HG03354 (cell line): ENCODE results near the gene PRR20G.

Source experiments
- ATAC-seq: cut with Tn5 transposase; IDR thresholded peaks from one replicate; pipeline ENCODE4 v1.9.1; 2021; ENCODE audit warnings: mild to moderate bottlenecking; ENCODE audit not compliant: unreplicated experiment, poor library complexity, severe bottlenecking

PRR20G gene

DNA sequence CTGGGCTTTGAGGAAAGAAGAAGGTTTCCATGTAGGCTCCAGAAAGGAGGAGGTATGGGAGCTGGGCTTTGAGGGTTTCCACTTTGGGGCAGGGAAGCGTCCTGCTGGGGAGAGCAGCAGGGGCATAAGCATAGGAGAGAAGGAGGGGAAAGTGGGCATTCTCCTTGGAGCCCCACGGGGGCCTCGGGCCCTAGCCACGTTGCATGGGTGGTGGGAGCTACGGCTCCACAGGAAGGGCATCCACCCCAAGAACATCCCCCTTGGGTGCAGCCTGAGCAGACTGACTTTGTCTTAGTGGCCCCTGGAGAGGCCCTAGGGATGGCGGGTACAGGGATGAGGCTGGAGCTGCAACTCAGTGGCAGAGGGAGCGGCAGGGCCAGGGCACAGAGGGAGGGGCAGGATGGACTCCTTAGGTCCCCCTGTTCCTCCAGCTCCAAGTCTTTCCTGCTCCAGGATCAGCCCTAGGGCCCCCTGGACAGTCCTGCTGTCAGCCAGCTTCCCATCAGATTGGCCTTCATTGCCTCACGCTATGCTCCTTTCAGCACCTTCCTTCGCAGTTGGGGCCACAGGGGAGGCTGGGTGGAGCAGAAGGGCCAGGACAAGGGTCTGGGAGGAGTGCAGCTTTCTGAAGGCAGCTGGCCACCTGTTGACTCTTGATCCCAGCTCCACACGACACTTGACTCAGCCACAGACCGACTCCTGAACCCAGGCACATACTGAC is 22.9 kb downstream of the PRR20G start:
- ATAC-seq, result no peak

DNA sequence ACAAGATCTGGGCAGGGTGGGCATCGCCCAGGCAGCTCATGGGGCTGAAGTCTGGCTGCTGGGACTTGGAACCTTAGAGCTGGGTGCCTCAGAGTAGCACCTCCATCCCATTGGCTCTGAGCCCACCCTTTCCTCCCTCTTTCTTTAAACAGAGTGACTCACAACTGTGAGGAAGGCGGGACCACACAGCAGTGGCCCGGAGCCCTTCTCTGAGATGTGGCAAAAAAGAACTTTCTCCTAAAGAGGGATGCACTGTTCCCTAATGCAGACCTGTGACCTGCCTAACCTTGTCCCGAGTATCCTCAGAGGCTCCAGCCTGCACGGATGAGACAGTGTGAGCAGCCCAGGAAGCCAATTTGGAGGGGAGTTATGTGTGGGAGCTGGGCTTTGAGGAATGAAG is 23.6 kb downstream of the PRR20G start:
- ATAC-seq, result no peak

DNA sequence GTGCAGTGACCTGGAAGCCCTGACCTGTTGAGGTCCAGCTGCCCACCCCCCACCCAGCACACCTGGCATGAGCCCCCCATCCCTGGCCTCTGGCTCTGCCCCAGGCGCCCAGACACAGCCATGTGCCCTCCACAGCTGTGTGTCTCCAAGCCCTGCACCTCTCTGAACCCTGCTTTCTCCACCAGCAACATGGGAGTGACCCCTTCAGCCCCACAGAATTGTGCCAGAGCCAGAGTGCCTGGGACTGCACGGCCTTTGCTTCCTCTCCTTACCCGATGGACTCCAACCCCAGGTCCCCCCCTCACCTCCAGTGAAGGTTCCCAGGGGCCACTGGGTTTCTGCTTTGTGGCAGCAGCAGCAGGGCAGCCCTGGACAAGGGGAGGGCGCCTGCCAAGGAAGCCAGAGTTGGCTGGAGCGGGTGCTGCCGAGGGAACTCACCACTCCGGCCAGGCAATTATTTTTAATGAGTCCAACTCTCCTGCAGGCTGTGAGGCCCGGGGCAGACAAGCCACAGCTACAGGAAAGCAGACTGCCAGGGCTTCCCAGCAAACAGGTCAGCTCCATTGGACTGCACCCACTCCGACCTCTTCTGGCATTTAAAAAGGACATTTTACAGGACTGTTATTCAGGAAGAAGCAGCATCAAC is 24.1 kb downstream of the PRR20G start:
- no peak for ATAC-seq

DNA sequence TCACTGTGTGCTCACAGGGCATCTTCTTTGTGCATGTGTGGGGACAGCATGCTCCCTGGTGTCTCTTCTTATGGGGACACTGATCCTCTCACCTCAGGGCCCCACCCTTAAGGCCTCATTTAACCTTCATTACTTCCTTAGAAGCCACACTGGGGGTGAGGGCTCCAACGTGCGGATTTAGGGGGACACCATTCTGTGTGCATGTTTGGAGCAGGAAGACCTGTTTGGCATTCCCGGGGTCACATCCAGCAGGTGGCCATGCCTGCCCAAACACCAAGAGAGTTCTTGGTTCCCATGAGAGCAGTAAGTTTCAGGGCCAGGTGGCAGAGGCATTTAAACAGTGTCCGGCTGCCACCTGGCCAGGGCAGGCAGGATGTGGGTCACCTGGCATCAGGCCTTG is 24.8 kb downstream of the PRR20G start:
- ATAC-seq, result no peak

DNA sequence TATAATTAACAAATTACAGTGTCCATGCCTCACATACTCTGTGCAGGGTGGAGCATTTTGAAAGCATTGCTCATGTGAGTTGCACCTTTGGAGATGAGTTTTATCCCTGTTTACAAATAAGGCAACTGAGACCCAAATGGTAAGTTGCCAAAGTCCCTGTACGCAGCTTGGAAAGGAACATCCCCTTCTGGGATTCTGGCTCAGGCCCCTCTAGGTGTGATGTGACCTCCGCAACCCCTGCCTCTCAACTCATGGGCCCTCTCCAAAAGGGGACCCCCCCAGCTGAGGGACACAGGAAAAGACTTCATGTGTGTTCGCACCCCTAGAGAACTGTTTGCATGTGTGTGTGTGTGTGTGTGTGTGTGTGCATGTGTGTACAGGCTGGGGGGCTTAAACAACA is 25.3 kb downstream of the PRR20G start:
- ATAC-seq, result no peak

DNA sequence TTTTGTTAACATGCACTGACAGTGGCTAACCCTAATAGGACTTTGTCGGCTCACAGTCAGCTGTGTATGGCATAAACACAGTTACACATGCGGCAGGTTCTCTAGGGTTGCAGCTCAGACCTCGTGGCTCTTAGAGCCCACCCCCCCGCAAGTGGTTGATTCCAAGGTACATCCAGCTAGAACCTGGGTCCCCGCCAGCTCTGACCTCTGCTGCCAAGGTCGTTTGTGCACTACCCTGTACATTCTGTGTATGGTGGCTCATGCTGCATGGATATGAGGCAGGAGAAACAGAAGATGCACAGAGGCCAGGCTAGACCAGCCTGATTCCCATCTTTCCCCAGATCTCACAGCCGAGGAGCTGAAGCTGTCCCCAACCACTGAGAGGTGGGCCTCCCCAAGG is 25.9 kb downstream of the PRR20G start:
- ATAC-seq, result no peak

DNA sequence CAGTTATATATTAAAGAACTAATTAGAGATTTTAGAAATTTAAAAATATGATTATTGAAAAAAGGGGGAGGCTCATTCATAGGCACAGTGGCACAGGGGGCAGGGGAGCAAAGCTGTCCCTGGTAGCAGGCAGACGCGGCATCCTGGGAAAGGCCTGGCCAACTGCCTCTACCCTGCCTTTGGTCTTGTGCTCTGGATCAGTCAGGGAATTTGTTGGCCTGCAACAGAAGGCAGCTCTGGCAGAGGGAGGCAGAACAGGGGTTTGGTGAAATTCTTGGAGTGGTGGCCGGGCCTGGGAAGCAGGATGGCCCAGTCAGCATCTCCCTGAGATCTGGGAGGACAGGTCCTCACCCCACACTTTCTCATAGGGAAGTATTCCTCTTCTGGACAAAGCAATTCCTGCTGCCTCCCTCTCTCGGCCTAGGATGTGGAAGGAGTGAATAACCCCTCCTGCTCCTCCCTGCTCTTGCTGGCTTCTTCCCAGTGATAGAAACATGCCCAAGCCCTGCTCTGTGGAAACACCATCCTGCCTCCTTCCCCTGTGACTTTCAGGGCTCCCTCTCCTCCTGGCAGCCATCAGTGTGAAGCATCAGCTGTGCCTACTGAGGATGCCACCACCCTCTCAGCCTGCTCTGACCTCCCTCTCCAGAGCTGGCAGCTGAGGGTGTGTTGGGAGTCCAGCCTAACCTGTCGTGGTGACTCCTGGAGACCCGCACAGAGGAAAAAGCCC is 26.9 kb downstream of the PRR20G start:
- no peak for ATAC-seq

DNA sequence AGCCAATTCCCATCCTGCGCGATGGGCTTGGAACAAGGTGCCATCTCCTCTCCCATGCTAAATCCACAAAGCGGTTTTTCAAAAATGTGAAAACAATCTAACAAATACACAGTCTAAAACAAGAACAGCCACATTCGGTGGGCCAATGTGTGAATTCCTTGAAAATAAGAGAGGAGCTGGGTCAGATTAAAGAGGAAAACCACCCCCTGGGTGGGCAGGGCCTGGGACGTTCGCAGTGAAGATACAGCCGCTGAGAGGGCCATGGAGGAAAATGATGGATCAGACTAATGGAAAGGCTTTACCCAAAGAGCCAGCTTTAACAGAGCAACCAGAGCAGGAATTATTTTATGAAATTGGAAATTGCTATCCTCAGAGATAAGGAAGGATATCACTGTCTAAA is 27.4 kb downstream of the PRR20G start:
- no peak for ATAC-seq

DNA sequence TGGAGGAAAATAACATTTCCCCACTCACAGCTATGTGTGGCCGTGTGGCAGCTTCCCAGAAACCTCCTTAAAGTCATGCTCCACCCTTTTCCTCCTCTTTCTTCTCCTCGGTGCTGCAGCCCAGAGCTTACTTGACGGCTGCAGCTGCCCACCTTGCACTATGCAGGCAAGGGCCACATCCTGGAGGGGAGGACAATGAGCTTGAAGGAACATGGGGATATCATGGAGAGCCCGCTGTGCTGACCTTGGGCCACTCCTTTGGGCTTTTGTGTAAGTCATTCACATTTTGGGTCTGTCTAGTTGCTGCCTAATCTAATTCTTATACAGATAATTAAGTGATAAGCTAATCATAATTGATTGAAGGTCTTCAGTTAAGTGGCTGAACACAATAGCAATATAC is 28.0 kb downstream of the PRR20G start:
- ATAC-seq, result no peak

DNA sequence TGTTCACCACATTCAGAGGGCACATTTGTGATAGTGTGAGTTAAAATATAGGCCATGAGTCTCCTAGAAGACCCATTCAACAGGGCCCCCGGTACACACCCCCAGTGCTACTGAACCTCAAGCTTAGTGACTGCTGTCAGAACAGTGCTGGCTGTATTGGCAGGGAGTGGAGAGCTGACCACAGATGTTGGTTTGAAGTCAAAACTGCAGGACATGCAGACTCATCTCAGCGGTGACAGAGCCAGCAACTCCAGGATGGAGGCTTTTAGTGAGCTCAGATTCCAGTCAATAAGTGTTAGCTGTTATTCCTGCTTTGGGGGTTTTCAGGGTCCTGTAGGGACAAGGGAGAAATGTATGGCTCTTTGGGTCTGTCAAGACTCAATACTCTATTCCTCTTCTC is 29.1 kb downstream of the PRR20G start:
- no peak for ATAC-seq

DNA sequence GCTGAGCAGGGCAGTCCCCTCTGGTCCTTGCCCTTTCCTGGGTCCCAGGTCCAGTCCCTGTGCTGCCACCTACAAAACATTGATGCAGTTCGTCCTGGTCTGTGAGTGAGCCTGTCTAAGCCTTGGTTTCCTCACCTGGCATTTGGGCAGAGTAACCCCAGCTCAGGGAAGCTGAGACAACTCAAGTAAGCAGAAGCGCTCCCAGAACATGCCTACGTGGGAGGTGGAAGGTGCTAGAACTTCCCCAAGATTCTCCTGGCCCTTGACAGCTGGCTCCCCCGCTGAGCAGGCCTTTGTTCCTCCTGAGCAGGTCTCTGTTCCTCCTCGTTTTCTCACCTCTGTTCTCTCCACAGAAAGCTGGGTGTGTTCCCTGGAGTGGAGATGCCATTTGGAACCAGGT is 30.5 kb downstream of the PRR20G start:
- no peak for ATAC-seq

DNA sequence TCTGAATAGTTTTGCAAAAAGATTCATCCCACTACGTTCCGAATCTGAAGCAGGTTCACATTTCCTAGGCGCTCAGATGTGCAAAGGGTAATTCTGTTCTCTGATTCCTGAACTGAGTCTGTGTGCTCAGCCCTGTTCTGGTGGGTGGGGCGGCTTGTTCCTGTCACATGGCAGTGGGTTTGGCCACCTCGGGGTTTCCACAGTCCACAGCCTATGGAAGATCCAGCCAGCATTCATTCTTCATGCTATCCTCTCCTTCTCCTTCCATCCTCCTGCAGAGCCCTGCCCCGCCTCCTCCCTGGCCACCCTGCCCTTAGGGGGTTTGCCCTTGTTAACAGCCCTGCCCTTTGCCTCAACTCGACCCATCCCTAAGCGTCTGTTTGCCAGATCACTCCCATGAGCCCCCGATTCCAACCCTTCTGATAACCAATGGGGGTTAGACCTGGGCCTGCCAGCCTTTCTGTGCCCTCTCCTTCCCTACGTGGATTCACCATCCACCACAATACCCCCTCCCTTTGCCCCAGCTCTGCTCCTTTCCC is 31.0 kb downstream of the PRR20G start:
- no peak for ATAC-seq

DNA sequence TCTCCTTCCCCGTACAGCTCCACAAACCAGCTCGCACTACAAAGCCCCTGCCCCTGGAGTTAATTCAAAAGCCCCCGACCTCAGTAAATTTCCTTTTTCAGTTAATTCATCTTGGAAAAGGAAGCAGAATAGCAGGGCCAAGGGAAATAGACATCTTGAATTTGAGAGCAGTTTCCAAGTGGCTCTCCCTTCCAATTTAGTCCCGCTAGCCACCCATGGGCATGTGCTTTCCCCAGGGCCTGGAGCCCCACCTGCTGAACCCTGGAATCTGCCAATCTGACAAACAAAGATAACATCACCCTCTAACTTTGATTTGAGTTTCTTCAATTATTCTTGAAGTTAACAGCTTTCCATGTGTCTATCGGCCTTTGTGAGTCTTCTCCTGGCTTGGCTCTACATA is 31.7 kb downstream of the PRR20G start:
- no peak for ATAC-seq

DNA sequence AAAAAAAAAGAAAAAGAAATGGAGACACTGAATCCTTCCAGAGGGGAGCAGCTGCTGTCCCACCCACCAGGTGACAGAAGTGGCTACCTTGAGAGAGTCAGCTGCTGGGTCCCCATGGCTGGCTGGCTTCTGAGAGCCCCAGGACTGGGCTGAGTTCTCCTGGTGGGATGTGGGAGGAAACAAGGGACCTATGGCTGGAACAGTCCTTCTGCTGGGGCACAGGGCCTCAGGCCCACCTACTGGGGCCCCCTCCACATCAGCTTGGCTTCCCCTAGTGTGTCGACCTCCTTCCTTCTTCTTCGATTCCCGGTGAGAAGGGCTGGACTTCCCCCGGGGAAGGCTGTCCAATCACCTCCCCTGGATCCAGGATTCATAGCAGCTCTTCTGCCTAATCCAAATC is 32.3 kb downstream of the PRR20G start:
- ATAC-seq, result no peak

DNA sequence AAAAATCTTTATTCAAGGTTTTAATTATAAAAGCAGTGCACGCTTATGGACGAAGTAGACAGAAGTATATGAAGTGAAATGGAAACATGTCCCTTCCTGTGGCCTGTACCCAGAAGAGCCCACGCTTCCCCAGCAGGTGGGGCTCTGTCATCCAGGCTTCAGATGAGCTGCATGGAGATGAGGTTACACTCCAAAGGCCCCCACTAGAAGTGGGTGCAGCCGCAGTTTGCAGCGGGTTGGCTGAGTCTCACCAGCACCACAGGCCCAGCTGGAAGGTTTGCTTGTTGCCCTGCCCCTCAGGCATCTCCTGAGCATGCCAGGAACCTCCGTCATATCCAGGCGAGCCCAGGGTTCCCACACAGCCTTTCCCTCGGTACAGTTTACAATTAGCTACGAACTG is 33.1 kb downstream of the PRR20G start:
- no peak for ATAC-seq

DNA sequence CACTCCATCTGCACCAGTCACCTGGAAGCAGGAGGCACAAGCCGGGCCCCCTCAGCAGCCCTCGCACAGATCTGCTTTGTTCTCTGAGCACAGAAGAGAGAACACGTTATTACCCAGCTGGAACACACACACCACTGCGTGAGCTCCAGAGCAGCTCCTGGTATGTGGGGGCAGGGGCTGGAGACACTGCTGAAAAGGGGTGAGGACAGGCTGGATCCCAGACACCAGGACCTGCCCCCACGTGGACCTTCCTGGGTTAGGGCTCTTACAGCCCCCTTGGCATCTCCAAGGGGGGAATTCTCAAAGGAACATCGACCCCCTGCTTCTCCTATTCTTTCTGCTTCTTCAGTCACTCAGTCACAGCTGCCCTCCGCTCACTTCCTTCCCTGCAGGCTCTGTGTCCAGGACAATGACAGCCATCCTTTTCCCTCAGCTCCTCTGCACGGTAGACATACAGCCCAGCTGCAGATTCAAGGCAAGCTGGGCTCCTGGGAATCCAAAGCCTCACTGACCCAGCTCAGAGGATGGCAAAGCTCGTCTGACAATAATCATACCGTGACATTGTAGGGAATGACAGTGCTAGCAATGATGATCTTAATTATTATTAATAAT is 33.7 kb downstream of the PRR20G start:
- ATAC-seq, result no peak

DNA sequence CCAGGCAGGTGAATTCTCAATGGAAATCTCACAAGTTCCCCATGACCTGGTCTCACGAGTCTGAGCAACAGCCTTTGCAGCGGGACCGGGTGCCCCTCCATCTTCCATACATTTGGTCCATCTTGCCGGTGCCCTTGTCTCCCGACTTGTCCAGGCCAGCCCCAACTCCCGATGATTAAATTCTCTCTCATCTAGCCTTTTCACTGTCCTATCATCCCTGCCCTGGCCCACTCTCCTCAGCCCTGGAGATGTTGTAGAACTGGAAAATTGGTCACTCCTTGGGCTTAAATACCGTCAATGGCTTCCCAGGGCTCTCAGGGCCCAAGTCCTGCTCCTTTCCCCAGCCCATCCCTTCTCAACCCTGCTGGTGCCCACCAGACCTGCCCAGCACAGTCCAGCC is 34.4 kb downstream of the PRR20G start:
- no peak for ATAC-seq

DNA sequence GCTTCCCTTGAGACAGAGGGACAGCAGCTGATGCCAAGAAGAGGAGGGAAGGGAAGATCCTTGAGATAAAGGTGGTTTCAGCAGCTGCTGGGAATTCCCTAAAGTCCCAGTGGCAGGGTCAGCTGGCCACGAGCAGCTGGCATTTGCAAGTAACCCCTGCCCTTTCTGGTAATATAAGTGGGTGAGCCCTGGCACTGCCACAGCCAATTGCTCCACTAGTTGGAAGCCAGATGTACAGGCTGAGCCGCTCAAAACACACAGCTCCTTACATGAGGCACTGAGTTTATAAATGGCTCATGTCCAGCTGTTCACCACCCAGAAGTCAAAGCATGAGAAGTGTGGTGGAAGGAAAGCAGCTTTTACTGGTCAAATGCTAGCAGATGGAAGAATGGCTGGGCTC is 35.4 kb downstream of the PRR20G start:
- no peak for ATAC-seq

DNA sequence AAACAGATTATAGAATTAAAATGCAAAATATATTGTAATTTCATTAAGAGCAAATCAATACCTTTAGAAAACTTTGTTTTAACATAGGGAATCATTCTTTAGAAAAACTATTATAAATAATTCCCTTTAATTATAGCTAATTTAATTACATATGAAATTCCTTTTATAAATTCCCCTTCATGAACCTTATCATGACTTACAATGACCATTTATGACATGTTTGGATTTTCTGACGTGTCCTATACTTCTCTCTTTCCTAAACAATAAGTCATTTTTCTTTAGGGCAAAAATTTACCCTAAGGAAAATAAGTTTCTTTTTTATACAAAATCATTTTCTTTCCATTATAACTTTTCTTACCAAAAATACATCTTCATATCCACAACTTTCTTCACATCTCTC is 37.8 kb downstream of the PRR20G start:
- no peak for ATAC-seq

DNA sequence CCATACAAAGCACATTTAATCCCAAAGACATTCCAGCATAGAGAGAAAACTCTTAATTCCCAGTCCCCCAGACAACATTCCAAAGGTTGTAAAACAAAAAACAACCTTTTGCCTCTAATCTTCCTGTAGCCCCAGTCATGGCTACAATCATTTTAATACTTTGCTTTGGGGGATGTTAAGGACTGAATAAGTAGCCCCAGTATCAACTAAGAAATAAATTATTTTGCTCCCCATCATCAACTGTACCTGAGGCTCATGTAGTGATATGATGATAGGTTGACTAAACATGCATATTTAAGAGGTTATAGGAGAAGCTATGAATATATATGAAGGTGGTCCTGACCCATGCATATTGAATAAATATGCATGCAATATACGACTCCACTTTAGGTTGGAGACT is 40.6 kb downstream of the PRR20G start:
- no peak for ATAC-seq

DNA sequence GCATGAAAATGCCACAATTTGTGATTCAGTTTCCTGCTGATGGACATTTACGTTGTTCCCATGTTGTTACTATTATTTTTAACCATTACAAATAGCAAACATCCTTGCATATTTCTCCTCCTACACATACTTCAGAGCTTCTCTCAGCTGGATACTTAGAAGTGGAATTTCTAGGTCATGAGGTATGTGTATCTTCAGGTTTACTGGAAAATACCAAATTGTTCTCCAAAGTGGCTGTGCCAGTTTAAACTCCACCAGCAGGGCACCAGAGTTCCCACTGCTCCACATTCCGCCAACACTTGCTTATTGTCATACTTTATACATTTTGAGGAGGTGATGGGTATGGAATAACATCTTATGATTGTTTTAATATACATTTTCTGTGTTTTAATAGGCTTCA is 49.2 kb downstream of the PRR20G start:
- no peak for ATAC-seq
